ENCODE results near the gene MGME1. TPM values are rescaled to one million over a fixed set of nuclear protein-coding genes. Genes with fewer than 3 reads are reported as not detected.

Gene MGME1
- total and polyA plus RNA-seq, 2 of the 13 experiments (the other 11 are each of a cell fraction or from before 2014, with no cell fraction given): 36.7 to 66.6 TPM

- TF ChIP-seq ASH2L (IDR thresholded peaks at IDR 0.05; ENCODE audit: insufficient read length, low read depth, low read length) (no peak), ZNF781 (CRISPR knock-in tag; IDR thresholded peaks at IDR 0.05; ENCODE audit: borderline replicate concordance, not compliant biosample characterization) (no peak), NR2F6 (IDR thresholded peaks at IDR 0.05) (no peak), NR2F6 (CRISPR knock-in tag; IDR thresholded peaks at IDR 0.05) (no peak), ZNF883 (CRISPR knock-in tag; IDR thresholded peaks at IDR 0.05; ENCODE audit: not compliant biosample characterization) (no peak), FLYWCH1 (CRISPR knock-in tag; IDR thresholded peaks at IDR 0.05) (no peak), ZNF572 (CRISPR knock-in tag; IDR thresholded peaks at IDR 0.05) (no peak), ZMYM2 (CRISPR knock-in tag; IDR thresholded peaks at IDR 0.05) (no peak), SP140L (CRISPR knock-in tag; IDR thresholded peaks at IDR 0.05; ENCODE audit: borderline replicate concordance) (no peak), ZNF24 (IDR thresholded peaks at IDR 0.05) (no peak)
- TF ChIP-seq, protein P1, sequence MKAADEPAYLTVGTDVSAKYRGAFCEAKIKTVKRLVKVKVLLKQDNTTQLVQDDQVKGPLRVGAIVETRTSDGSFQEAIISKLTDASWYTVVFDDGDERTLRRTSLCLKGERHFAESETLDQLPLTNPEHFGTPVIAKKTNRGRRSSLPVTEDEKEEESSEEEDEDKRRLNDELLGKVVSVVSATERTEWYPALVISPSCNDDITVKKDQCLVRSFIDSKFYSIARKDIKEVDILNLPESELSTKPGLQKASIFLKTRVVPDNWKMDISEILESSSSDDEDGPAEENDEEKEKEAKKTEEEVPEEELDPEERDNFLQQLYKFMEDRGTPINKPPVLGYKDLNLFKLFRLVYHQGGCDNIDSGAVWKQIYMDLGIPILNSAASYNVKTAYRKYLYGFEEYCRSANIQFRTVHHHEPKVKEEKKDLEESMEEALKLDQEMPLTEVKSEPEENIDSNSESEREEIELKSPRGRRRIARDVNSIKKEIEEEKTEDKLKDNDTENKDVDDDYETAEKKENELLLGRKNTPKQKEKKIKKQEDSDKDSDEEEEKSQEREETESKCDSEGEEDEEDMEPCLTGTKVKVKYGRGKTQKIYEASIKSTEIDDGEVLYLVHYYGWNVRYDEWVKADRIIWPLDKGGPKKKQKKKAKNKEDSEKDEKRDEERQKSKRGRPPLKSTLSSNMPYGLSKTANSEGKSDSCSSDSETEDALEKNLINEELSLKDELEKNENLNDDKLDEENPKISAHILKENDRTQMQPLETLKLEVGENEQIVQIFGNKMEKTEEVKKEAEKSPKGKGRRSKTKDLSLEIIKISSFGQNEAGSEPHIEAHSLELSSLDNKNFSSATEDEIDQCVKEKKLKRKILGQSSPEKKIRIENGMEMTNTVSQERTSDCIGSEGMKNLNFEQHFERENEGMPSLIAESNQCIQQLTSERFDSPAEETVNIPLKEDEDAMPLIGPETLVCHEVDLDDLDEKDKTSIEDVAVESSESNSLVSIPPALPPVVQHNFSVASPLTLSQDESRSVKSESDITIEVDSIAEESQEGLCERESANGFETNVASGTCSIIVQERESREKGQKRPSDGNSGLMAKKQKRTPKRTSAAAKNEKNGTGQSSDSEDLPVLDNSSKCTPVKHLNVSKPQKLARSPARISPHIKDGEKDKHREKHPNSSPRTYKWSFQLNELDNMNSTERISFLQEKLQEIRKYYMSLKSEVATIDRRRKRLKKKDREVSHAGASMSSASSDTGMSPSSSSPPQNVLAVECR (CRISPR knock-in tag; IDR thresholded peaks at IDR 0.05; ENCODE audit: borderline replicate concordance): peak; percentile 27; the same call in 1 of the 2 replicates
- TF ChIP-seq, protein P2, sequence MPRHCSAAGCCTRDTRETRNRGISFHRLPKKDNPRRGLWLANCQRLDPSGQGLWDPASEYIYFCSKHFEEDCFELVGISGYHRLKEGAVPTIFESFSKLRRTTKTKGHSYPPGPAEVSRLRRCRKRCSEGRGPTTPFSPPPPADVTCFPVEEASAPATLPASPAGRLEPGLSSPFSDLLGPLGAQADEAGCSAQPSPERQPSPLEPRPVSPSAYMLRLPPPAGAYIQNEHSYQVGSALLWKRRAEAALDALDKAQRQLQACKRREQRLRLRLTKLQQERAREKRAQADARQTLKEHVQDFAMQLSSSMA (CRISPR knock-in tag; IDR thresholded peaks at IDR 0.05): 0 out of 2 replicates have a peak, but pooled peaks have one; percentile 32
- TF ChIP-seq, protein P3, sequence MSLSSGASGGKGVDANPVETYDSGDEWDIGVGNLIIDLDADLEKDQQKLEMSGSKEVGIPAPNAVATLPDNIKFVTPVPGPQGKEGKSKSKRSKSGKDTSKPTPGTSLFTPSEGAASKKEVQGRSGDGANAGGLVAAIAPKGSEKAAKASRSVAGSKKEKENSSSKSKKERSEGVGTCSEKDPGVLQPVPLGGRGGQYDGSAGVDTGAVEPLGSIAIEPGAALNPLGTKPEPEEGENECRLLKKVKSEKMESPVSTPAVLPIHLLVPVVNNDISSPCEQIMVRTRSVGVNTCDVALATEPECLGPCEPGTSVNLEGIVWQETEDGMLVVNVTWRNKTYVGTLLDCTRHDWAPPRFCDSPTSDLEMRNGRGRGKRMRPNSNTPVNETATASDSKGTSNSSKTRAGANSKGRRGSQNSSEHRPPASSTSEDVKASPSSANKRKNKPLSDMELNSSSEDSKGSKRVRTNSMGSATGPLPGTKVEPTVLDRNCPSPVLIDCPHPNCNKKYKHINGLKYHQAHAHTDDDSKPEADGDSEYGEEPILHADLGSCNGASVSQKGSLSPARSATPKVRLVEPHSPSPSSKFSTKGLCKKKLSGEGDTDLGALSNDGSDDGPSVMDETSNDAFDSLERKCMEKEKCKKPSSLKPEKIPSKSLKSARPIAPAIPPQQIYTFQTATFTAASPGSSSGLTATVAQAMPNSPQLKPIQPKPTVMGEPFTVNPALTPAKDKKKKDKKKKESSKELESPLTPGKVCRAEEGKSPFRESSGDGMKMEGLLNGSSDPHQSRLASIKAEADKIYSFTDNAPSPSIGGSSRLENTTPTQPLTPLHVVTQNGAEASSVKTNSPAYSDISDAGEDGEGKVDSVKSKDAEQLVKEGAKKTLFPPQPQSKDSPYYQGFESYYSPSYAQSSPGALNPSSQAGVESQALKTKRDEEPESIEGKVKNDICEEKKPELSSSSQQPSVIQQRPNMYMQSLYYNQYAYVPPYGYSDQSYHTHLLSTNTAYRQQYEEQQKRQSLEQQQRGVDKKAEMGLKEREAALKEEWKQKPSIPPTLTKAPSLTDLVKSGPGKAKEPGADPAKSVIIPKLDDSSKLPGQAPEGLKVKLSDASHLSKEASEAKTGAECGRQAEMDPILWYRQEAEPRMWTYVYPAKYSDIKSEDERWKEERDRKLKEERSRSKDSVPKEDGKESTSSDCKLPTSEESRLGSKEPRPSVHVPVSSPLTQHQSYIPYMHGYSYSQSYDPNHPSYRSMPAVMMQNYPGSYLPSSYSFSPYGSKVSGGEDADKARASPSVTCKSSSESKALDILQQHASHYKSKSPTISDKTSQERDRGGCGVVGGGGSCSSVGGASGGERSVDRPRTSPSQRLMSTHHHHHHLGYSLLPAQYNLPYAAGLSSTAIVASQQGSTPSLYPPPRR (CRISPR knock-in tag; IDR thresholded peaks at IDR 0.05; ENCODE audit: borderline replicate concordance): no peak
These were observed 37.2 kb downstream of the MGME1 start (continued) for GRCh38 chr20:18005990-18006364.

Measured in HepG2 (cell line).